ENCODE data around the gene ACTR6.

DNA sequence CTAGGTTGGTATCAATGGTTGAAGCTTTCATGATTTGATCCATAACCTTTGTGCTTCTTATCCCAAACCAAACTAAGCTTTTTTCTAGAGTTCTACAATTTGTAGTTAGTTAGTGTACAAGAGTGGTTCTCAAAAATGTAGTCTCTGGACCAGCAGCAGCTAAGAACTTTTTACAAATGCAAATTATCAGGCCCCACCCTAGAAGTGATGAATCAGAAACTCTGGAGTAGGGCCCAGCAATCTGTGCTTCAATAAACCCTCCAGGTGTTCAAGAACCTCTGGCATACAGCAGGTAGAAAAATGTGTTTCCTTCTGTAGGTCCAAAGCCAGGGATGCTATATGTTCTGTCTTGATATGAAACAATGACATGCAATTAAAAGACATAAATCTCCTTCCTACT is 26.1 kb upstream of the ACTR6 start:
- TF ChIP-seq, protein P1, sequence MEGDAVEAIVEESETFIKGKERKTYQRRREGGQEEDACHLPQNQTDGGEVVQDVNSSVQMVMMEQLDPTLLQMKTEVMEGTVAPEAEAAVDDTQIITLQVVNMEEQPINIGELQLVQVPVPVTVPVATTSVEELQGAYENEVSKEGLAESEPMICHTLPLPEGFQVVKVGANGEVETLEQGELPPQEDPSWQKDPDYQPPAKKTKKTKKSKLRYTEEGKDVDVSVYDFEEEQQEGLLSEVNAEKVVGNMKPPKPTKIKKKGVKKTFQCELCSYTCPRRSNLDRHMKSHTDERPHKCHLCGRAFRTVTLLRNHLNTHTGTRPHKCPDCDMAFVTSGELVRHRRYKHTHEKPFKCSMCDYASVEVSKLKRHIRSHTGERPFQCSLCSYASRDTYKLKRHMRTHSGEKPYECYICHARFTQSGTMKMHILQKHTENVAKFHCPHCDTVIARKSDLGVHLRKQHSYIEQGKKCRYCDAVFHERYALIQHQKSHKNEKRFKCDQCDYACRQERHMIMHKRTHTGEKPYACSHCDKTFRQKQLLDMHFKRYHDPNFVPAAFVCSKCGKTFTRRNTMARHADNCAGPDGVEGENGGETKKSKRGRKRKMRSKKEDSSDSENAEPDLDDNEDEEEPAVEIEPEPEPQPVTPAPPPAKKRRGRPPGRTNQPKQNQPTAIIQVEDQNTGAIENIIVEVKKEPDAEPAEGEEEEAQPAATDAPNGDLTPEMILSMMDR (IDR thresholded peaks at IDR 0.05): no peak
- TF ChIP-seq POLR2A (IDR thresholded peaks at IDR 0.05): no peak

All from heart left ventricle (tissue), 13 donors.